Activated CD4-positive, alpha-beta T cell treated with anti-CD3 and anti-CD28 coated beads, Interleukin-2, amount 50 U/mL, for 24 hours (primary cell): ENCODE measurements around the gene WFDC12.
"Not testable (repeated sequence)": the region's sequence is repeated elsewhere in the genome, so short reads cannot be mapped to it uniquely, and the experiment has no call there.

Experiments
- DNase-seq, 2 donors: peaks; one replicate each; pipeline ENCODE4 v3.0.0-alpha.2; 2020; ENCODE audit warnings: low read depth in 1 of 2, low spot score in 1 of 2

WFDC12 gene, protein sequence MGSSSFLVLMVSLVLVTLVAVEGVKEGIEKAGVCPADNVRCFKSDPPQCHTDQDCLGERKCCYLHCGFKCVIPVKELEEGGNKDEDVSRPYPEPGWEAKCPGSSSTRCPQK

DNA sequence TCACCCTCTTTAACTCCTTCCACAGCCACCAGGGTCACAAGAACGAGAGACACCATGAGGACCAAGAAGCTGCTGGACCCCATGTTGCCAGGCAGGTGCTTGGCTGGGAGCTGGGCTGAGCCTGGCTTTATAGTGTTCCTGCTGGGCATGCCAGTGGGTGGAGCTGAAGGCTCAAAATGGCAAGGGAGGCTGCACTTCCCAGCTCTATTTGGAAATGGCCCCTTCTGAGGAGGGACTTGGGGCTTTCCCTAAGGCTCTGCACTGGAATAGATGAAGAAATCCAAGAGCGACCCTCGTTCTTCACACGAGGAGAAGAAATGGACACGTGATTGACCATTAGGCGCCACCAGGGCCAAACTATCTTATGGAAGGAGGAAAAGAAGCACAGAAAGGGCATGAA is at the start of gene WFDC12:
WFDC12 (minus strand) TSS at position 101 of the 400 bp plus-strand sequence; CDS start at position 83, 18 bp downstream.
- no peak for DNase-seq

DNA sequence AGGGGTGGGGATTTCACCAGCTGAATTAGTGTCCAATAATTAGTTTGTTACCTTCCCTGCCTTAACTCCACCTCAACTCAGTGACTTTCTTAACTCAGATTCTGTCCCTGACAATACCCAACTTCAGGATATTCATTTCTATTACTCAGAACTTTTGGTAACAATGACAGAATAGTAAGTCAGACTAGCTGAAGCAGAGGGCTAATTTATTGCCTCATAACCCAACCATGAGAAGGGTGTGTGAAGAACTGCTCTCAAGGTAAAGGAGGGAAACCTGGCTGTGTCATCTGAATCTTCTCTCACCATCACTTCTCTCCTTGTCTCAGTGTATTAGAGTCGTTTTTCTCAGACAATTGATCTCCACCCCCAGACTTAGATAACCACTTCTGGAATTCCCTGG is 49.3 kb upstream of the WFDC12 start:
- no peak for DNase-seq

DNA sequence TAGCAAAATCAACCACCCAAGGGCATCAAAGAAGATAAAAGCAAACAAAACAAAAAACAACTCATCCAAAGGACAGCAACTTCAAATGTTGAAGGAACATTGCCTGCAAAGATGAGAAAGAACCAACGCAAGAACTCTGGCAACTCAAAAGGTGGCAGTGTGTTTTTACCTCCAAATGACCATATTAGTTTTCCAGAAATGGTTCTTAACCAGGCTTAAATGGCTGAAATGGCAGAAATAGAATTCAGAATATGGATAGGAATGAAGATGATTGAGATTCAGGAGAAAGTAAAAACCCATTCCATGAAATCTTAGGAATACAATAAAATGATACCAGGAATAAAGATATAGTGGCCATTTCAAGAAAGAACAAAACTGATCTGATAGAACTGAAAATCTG is 40.6 kb upstream of the WFDC12 start:
- no peak for DNase-seq

DNA sequence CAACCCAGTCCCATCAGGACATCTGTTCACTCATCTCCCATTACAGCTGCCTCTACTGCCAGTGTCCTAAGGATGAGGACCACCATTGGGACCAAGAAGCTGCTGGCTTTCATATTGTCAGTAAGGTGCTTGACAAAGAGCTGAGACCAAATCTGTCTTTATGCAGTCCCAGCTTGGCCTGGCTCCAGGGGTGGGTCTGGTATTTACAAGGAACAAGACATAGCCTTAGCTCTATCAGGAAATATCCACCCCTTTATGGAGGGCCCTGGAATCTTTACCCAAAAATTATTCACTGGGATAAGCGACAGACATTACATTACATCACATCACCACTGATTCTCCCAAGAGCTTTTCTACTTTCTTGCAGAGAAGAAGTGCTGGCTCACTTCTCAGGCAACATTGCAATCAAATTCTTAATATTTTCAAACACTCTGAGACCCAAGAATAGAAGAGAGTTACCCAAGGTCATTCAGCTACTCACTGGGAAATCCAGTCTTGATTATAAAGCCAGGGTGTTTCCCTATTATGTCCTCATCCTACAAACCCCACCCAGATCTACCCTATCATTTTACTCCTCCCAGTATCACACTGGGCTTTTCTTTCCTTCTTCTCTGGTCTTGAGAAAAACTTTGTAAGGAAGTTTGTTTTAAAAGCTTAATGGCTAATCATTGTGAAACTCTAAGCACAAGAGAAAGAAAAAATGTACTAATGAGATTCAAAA is 39.0 kb upstream of the WFDC12 start:
- no peak for DNase-seq

DNA sequence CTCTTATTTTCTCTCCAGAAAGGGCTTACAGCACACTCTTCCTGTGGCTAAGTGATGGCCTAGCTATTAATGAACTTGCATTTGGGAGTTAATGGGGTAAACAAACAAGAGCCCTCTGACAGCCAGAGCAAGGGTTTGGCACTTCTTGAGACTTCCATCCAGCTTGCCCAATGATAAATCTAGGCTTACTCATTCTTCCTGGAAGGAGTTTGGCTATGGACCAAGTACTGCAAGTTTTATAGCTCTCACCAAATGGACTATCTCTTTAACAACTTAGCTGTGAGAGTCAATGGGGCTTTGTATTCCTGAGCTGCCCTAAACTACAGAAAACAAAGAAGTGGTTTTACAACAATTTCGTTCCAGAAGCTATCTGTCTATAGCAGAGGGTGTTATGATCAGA is 33.7 kb upstream of the WFDC12 start:
- DNase-seq, result no peak

DNA sequence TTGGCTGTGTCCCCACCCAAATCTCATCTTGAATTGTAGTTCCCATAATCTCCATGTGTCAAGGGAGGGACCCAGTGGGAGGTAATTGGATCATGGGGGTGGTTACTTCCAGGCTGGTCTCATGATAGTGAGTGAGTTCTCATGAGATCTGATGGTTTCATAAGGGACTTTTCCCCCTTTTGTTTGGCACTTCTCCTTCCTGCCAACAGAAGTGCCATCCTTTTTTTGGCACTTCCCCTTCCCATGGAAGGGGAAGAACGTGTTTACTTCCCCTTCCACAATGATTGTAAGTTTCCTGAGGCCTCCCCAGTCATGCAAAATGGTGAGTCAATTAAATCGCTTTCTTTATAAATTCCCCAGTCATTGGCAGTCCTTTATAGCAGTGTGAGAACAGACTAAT is 32.4 kb upstream of the WFDC12 start:
- no peak for DNase-seq

DNA sequence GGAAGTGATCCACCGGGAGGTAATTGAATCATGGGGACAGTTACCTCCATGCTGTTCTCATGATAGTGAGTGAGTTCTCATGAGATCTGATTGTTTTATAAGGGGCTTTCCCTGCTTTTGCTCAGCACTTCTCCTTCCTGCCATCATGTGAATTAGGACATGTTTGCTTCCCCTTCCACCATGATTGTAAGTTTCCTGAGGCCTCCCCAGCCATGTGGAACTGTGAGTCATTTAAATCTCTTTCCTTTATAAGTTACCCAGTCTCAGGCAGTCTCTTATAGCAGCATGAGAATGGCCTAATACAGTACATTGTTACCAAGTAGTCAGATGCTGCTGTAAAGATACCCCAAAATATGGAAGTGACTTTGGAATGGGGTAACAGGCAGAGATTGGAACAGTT is 30.5 kb upstream of the WFDC12 start:
- not testable (repeated sequence) for DNase-seq

DNA sequence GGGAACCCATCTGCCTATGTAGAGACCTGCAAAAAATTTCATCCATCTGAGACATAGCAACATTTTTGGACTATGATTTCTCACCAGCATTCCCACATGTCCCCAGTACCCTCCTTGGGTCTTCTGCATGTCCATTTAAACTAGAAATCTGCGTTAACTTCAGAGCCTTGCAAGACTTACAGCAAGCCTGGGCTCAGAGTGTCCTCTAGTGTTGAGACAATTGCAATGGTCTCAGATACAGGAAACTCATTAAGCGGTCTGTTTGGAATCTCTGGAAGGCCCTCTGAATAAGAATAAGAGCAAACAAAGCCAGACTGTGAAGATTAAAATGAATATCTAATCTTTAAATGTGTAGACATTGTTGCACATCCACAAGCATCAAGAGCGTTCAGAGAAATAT is 29.9 kb upstream of the WFDC12 start:
- no peak for DNase-seq

DNA sequence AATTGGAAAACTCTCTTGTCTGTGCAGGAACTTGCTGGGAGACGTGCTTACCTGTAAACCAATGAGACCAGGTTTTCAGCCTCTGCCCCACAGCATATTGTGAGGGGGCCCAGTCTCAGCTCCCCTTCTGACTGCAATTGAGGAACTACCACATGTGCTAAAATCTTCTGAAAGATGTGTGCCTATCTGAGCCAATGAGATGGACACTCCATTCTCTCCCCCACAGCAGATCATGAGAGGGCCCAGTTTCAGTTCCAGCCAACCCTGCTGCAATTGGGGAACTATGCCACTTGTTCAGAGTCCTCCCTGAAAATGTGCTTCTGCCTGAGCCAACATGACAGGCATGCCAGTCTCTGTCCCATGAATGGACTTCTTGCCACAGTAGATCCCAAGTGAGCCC is 29.5 kb upstream of the WFDC12 start:
- DNase-seq, result no peak

DNA sequence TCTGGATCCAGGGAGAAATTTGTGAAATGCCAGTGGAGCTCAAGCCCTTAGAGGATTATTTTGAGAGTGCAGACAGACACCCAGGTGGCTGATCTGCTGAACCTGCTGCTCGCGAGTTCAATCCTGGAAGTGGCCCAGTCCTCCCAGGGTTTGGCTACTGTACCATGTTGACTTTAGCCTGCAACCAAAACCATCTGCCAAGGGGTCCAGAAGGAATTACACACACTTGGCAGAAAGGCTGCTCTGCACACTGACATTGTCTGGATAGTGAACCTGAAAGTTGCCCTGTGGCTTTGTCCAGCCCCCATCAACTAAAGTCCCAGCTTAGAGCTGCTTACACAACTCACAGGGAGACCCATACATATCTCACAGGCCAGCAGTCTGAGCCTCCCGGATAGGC is 28.9 kb upstream of the WFDC12 start:
- no peak for DNase-seq

DNA sequence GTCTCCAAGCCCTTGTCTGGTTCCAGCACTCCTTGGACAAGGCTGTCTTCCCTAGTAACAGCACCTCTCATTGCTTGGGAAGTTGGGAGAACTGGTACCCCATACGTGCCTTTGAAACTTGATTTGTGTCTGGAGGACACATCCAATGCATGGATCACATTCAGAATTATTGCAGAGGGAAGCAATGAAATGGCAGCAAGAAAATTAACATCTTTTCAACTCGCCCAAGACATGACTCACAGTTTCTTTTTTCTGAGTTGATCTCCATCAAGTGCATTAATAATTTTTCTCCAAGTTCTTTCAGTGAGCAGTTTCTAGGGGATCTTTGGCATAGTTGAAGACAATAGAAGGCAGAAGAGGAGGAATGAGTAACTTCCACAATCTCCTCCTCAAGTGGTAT is 28.1 kb upstream of the WFDC12 start:
- DNase-seq, result no peak

DNA sequence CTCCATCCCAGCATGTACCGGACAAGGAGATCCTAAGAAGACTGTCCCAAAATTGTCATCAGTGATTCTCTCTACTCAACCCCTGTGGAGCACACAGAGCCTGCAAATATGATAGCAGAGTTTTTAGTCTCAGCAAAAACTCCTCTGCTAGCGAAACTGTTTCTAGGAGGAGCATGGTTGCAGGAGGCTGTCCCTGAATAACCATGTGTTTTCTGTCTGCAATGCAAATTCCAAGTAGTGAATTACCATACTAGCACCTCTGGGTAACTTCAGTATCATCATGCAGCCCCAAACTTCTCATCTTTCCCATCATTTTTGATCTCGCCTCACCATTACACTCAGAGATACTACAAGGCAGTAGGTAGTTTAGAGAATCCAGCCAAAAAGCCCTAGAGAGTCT is 24.8 kb upstream of the WFDC12 start:
- no peak for DNase-seq

DNA sequence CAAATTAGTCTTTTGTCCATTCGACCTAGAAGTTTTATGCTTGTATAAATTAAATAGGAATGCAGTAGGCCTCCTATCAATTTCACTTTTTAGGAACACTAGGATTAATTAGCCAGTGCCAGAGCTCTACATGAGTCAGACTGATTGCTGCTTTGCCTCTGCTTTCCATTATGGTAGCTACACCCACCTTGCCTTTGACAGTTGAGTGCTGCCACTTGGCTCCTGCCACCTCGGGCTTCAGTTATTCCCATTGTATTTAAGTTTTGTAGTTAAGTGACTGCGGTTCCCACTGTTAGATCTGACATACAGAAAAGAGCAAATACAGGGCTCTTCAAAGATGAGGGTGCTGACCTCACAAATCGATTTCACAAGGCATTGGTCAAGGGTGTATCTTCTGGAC is 16.6 kb upstream of the WFDC12 start:
- no peak for DNase-seq

DNA sequence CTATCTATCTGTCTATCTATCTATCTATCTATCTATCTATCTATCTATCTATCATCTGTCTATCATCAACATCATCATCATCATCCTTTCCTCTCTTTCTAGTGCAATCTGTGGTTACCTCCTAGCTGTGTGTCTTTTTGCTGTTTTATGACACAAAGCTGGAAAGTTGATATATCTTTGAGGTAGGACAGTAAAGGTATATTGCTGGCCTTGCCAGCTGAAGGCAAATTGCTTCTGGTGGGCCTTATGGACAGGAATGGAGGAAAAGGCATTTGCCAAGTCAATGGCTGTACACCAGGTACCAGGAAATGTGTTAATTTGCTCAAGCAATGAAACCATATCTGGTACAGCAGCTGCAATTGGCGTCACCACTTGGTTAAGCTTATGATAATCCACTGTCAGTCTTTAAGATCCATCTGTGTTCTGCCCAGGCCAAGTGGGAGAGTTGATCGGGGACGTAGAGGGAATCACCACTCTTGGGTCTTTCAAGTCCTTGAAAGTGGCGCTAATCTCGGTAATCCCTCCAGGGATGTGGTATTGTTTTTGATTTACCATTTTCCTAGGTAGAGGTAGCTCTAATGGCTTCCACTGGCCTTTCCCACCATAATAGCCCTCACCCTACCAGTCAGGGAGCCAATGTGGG is 15.6 kb upstream of the WFDC12 start:
- not testable (repeated sequence) for DNase-seq

DNA sequence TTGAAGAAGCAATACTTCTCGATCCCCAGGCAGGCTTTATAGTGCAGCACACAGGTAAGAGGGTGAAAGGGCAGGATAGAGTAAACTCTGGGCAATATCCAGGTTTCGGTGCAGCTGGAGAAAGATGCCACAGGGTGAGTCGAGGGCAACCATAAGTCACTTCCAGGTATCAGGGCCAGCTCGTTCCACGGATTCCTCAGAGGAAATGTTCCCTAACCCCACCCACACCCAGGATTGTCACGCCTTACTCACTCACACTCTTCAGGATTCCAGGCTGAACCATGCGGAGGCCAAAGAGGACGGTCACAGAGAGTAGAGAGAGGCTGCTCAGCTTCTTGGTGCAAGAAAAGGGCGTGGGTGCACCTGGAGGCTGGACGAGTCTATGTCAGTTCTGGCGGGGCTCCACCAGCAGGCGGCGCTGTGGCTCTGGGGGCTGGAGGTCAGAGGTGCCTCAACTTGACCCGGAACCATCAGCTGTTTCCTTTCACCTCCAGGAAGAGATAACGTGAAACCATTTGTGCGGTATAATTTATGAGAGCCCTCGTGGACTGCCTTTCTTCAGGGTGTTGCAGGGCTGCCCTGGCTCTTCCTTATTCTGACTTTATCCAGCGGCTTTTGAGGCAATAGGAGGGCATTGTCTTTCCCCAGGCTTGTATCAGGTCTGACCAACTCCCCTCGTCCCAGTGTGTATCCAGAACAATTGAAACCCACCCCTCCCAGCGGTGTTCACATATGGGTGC is 14.5 kb upstream of the WFDC12 start:
- peak; percentile 25 to 29 for DNase-seq

DNA sequence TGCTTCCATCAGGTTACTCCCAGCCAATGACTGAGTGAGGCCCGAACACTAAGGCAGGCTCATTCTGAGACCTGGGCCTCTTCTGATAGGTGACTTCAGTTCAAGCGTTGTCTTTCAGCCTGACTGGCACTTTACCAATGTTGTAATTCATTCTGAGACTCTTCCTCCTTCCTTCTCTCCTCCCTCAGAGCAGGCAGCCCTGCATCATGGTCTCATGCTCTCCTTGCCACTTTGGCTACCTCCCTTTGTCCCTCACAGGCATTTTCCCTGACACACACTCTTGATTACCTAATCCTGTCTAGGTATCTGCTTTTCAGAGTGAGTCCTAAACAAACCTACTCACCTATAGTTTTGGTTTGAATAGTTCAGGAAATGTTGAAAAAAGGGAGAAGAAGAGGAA is 12.6 kb upstream of the WFDC12 start:
- DNase-seq, result no peak

DNA sequence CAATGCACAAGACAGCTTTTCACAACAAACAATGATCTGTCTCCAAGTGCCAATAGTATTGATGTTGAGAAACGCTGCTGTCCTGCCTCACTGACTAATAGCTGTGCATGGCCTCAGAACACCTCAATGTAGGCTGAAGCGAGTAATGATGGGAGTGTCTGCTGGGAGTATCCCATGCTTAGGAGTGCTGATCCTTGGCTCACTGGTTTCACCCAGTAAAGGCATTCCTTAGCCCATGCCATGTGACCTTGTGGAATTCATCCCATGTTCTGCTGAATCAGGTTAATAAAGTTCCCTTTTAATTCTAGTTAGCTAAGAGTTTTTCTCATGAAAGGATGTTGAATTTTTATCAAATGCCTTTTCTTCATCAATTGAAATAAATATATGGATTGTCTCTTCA is 3.8 kb upstream of the WFDC12 start:
- no peak for DNase-seq

DNA sequence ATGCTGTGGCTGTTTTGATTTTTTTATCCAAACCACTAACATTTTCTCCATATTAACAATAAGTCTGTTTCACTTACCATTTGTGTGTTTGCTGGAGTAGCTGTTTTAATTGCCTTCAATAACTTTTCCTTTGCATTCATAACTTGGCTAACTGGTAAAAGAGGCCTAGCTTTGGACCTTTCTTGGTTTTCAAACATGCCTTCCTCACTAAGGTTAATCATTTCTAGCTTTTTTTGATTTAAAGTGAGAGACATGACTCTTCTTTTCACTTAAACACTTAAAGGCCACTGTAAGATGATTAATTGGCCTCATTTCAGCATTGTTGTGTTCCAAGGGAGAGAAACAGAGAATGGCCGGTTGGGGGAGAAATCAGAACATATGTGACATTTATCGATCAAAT is 2.9 kb downstream of the WFDC12 start:
- DNase-seq, result no peak

DNA sequence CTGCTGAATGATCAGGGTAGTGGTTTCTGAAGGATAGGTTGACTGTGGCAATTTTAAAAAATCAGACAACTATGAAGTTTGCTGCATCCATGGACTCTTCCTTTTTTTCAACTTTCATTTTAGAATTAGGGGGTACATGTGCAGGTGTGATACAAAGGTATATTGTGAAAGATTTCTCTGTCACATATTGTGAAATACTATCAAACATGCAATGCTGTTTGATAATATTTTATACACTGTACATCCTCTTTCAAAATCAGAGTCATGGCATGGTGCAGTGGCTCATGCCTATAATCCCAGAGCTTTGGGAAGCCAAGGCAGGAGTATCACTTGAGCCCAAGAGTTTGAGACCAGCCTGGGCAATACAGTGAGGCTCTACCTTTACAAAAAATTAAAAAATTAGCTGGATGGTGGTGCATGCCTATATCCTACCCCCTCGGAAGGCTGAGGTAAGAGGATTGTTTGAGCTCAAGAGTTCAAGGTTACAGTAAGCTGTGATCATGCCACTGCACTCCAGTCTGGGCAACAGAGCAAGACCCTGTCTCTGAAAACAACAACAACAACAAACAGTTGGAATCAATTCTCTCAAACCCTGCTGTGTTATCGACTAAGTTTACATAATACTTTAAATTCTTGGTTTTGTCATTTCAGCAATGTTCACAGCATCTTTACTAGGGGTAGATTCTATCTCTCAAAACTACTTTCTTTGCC is 4.6 kb downstream of the WFDC12 start:
- no peak for DNase-seq

DNA sequence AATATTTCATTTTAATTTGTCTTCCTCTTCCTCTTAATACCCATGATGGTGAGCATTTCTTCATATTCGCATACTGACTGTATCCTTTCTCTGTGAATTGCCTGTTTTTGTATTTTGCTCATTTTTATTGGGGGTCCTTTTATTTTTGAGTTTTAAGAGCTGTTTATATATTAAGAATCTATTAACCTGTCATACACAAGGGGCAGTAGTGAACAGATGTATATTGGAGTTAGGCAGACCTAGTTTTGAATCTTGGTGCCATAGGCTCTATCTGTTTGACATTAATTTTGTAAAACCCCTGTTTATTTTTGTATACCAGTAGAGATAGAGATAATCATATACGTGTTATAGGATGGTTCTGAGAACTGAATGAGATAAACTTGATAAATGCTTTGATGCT is 6.2 kb downstream of the WFDC12 start:
- DNase-seq, result no peak

DNA sequence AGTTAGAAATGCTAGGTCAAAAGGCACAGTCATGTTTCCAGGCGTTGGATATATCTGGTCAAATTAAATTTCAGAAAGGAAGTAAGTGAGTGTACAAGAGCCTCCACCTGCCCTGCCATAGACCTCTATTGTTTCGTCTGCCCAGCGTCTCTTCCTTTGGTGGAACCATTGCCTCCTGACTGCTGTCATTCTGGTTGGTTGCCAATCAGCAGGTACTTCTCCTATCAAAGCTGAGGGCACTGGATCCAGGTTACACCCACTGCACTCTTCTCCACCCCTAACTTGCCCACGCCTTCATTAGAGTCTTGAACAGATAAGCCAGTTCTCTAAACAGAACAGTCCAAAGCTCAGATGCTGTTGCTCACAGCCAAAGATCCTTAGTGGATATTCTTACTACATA is 6.7 kb downstream of the WFDC12 start:
- DNase-seq, result no peak

DNA sequence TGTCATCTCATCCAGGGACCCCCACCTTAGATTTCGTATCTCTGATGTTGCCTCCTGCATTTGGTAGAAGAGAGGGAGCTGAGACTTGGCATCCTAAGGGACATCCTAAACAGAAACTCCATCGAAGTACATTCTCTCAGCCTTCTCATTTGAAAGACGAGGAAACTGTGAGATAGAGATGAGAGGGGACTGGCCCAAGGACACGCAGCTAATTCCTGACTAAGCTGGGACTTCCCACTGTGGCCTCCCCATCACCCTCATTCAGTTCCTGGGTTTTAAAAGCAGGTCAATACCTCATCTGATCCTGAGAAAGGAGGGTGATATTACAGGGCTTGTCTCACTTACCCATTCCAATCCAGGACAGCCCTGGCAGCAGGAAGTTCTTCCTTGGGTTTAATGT is 8.4 kb downstream of the WFDC12 start:
- no peak for DNase-seq
